Testis (tissue), 2 donors: ENCODE data around the gene CETN3.

Source experiments
- CTCF ChIP-seq, 3 experiments: fragments of 450-650 bp in 2 of 3; fragments of 200-600 bp in 1 of 3; sonication (generic) in 1 of 3; IDR thresholded peaks; one replicate each; pipeline ENCODE4 v1.5.1; 2016 to 2019; ENCODE audit warnings: antibody characterized with exemption in 3 of 3, mild to moderate bottlenecking in 2 of 3, moderate library complexity in 1 of 3
- POLR2A ChIP-seq: fragments of 450-650 bp; IDR thresholded peaks from one replicate; pipeline ENCODE4 v1.6.1; 2017; ENCODE audit warnings: antibody characterized with exemption, mild to moderate bottlenecking, moderate library complexity

DNA sequence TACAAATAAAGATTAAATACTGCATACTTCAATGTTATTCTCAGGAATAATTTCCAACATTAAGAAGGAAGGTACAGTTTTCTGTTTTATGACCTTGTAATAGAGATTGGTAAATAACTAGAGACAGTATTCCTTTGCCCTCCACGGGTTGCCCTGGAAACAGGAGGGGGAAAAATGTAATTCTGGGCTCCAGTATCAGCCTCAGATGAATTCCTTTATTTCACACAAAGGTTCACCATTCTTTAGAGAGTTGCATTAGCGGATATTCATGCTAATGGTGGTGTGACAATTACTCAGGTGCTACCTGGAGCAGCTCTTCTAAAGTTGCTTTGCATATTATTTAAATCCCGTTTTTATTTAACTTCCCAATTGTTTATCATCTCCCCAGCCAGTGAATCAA, 42.6 kb downstream of the CETN3 start:
- TF ChIP-seq CTCF (IDR thresholded peaks at IDR 0.05) = no peak
- TF ChIP-seq POLR2A = no peak
